SK-N-SH (cell line): ENCODE results near the gene PRDM10. TPM values are rescaled to one million over a fixed set of nuclear protein-coding genes. Genes with fewer than 3 reads are reported as not detected.
A peak's percentile ranks its signal among the peaks of the same experiment; 100 is the strongest.

Experiments used
- CTCF ChIA-PET: fragments of 300-600, 350-600 bp; formaldehyde crosslinking; extraction: SDS; loops from one replicate; lab custom pipeline; 2021; lab: Yijun Ruan, JAX
- POLR2A ChIA-PET: fragments of 350-600 bp; sonication (Branson Sonifier 250); formaldehyde crosslinking; extraction: SDS; loops from one replicate; lab custom pipeline; 2020; ENCODE audit warnings: antibody characterized with exemption, inconsistent platforms; lab: Yijun Ruan, JAX
- DNase-seq: peaks from one replicate; pipeline ENCODE4 v3.0.0; 2012
- H2AFZ ChIP-seq: fragments of 200-600 bp; sonication (generic); 2 replicates; pipeline ENCODE4 v1.8.1; 2016; ENCODE audit warnings: antibody characterized with exemption, mild to moderate bottlenecking, low read depth
- H3F3A ChIP-seq: fragments of 200-600 bp; sonication (generic); replicated peaks from 2 replicates; pipeline ENCODE3; 2016; ENCODE audit warnings: antibody characterized with exemption, mild to moderate bottlenecking; ENCODE audit not compliant: insufficient read depth
- H3K27ac ChIP-seq, 2 experiments: fragments of 200-500 bp in 1 of 2; fragments of 200-600 bp in 1 of 2; sonication (Bioruptor generic) in 1 of 2; sonication (generic), shearing (Covaris generic) in 1 of 2; 2 replicates each; pipeline versions ENCODE4 v1.5.1 to v1.6.1; 2014 to 2016; ENCODE audit warnings: low read depth in 2 of 2, inconsistent platforms in 1 of 2, low read length in 1 of 2, mild to moderate bottlenecking in 1 of 2, mixed read lengths in 1 of 2
- H3K27me3 ChIP-seq: fragments of 200-600 bp; sonication (generic), shearing (Covaris generic); 2 replicates; pipeline ENCODE4 v1.6.1; 2016; ENCODE audit warnings: mixed run types; ENCODE audit not compliant: insufficient read depth
- H3K36me3 ChIP-seq, 2 experiments: fragments of 200-500 bp in 1 of 2; fragments of 200-600 bp in 1 of 2; sonication (Bioruptor generic) in 1 of 2; sonication (generic) in 1 of 2; replicated peaks in 1 of 2; 2 replicates each; pipeline versions ENCODE3 to v1.5.1; 2014 to 2016; ENCODE audit warnings: low read length in 1 of 2, mild to moderate bottlenecking in 1 of 2; ENCODE audit not compliant: insufficient read depth in 2 of 2, control insufficient read depth in 1 of 2
- H3K4me1 ChIP-seq, 2 experiments: fragments of 200-500 bp in 1 of 2; fragments of 200-600 bp in 1 of 2; sonication (Bioruptor generic) in 1 of 2; sonication (generic), shearing (Covaris generic) in 1 of 2; 2 replicates each; pipeline versions ENCODE4 v1.5.1 to v1.6.1; 2014 to 2016; ENCODE audit warnings: low read depth in 1 of 2, low read length in 1 of 2, mixed run types in 1 of 2; ENCODE audit not compliant: insufficient read depth in 2 of 2, control insufficient read depth in 1 of 2
- H3K4me2 ChIP-seq: fragments of 200-600 bp; sonication (generic), shearing (Covaris generic); 2 replicates; pipeline ENCODE4 v1.6.1; 2017; ENCODE audit warnings: mixed run types
- H3K4me3 ChIP-seq, 2 experiments: fragments of 200-500 bp in 1 of 2; fragments of 200-600 bp in 1 of 2; sonication (Bioruptor generic) in 1 of 2; sonication (generic), shearing (Covaris generic) in 1 of 2; 2 replicates each; pipeline versions ENCODE4 v1.5.1 to v1.8.1; 2014 to 2016; ENCODE audit warnings: low read depth in 2 of 2, inconsistent platforms in 1 of 2, low read length in 1 of 2, mild to moderate bottlenecking in 1 of 2, mixed read lengths in 1 of 2, moderate library complexity in 1 of 2
- H3K79me2 ChIP-seq: fragments of 200-600 bp; sonication (generic); 2 replicates; pipeline ENCODE4 v1.8.1; 2017; ENCODE audit warnings: mild to moderate bottlenecking; ENCODE audit not compliant: insufficient read depth
- H3K9ac ChIP-seq: fragments of 200-600 bp; sonication (generic); 2 replicates; pipeline ENCODE4 v1.6.1; 2017; ENCODE audit warnings: mixed run types
- H3K9me2 ChIP-seq: fragments of 200-600 bp; sonication (generic); 2 replicates; pipeline ENCODE4 v1.6.1; 2017; ENCODE audit warnings: mixed run types
- H3K9me3 ChIP-seq: fragments of 200-600 bp; sonication (generic); 2 replicates; pipeline ENCODE4 v1.6.1; 2017; ENCODE audit warnings: mixed run types, mild to moderate bottlenecking, moderate library complexity
- H4K20me1 ChIP-seq: fragments of 200-600 bp; sonication (generic); 2 replicates; pipeline ENCODE4 v1.6.1; 2017; ENCODE audit warnings: mild to moderate bottlenecking, mixed run types; ENCODE audit not compliant: insufficient read depth
- EP300 ChIP-seq, 2 experiments: IDR thresholded peaks; 2 replicates each; pipeline versions ENCODE4 v1.4.0 to v1.6.1; 2012; ENCODE audit warnings: borderline replicate concordance in 1 of 2, low read depth in 1 of 2, low read length in 1 of 2
- FOSL2 ChIP-seq: IDR thresholded peaks from 2 replicates; pipeline ENCODE4 v1.4.0; 2012; ENCODE audit warnings: low read depth, mild to moderate bottlenecking, moderate library complexity, borderline replicate concordance
- FOXJ3 ChIP-seq: sonication (generic); formaldehyde crosslinking; IDR thresholded peaks from 2 replicates; pipeline ENCODE4 v1.5.1; 2020; ENCODE audit warnings: mild to moderate bottlenecking, missing genetic modification reagents
- FOXM1 ChIP-seq: IDR thresholded peaks from 2 replicates; pipeline ENCODE4 v1.4.0; 2012; ENCODE audit warnings: low read depth, mild to moderate bottlenecking
- JUND ChIP-seq: IDR thresholded peaks from 2 replicates; pipeline ENCODE4 v1.4.0; 2012
- POLR2AphosphoS5 ChIP-seq: IDR thresholded peaks from 2 replicates; pipeline ENCODE4 v1.6.1; 2012; ENCODE audit warnings: low read depth, low read length
- RAD21 ChIP-seq: IDR thresholded peaks from 2 replicates; pipeline ENCODE4 v1.6.1; 2012; ENCODE audit warnings: mild to moderate bottlenecking, low read length
- RFX5 ChIP-seq: IDR thresholded peaks from 2 replicates; pipeline ENCODE4 v1.6.1; 2012; ENCODE audit warnings: mild to moderate bottlenecking, improper control_type of control experiment, low read length
- RXRA ChIP-seq: IDR thresholded peaks from 2 replicates; pipeline ENCODE4 v1.4.0; 2012; ENCODE audit warnings: low read depth, mild to moderate bottlenecking, borderline replicate concordance
- SIN3A ChIP-seq: IDR thresholded peaks from 2 replicates; pipeline ENCODE4 v1.6.1; 2012; ENCODE audit warnings: low read depth, mild to moderate bottlenecking, low read length, moderate library complexity, borderline replicate concordance
- SMC3 ChIP-seq: IDR thresholded peaks from 2 replicates; pipeline ENCODE4 v1.6.1; 2012; ENCODE audit warnings: low read depth, low read length, improper control_type of control experiment
- TEAD4 ChIP-seq: IDR thresholded peaks from 2 replicates; pipeline ENCODE4 v1.4.0; 2012; ENCODE audit warnings: mild to moderate bottlenecking, borderline replicate concordance; ENCODE audit not compliant: insufficient read depth
- YY1 ChIP-seq: IDR thresholded peaks from 2 replicates; pipeline ENCODE4 v1.4.0; 2012; ENCODE audit warnings: low read depth, mild to moderate bottlenecking
- WGBS: methylation state at CpG from one replicate; pipeline ENCODE4 v1.1.6; 2017; ENCODE audit warnings: low lambda C conversion rate; 5-methylcytosine and 5-hydroxymethylcytosine counted together
- polyA plus RNA-seq, 3 experiments: library from polyadenylated mRNA; depleted of rRNA; stranded (reverse); fragments of >200 nt; gene quantifications; 2 replicates each; pipeline ENCODE4 v1.2.3, GENCODE V29; 2012
- TF ChIP-seq, protein P1 (sequence below): IDR thresholded peaks from 2 replicates; pipeline ENCODE4 v1.4.0; 2012; ENCODE audit warnings: low read depth, borderline replicate concordance
- TF ChIP-seq, protein P2 (sequence below): fragments of 200-600 bp; sonication (generic); IDR thresholded peaks from 2 replicates; pipeline ENCODE4 v1.6.1; 2017; ENCODE audit warnings: antibody characterized with exemption, mild to moderate bottlenecking, moderate library complexity
- TF ChIP-seq, protein P3 (sequence below): fragments of 150-350 bp; IDR thresholded peaks from 2 replicates; pipeline ENCODE4 v1.6.1; 2017; ENCODE audit warnings: antibody characterized with exemption, low read length, low read depth, borderline replicate concordance
- TF ChIP-seq, protein P4 (sequence below): IDR thresholded peaks from 2 replicates; pipeline ENCODE4 v1.4.0; 2012; ENCODE audit warnings: low read depth, borderline replicate concordance

PRDM10 gene
- polyA plus RNA-seq, 1 of the 3 experiments (the other 2 are of a cell fraction), result 1.9 TPM

DNA sequence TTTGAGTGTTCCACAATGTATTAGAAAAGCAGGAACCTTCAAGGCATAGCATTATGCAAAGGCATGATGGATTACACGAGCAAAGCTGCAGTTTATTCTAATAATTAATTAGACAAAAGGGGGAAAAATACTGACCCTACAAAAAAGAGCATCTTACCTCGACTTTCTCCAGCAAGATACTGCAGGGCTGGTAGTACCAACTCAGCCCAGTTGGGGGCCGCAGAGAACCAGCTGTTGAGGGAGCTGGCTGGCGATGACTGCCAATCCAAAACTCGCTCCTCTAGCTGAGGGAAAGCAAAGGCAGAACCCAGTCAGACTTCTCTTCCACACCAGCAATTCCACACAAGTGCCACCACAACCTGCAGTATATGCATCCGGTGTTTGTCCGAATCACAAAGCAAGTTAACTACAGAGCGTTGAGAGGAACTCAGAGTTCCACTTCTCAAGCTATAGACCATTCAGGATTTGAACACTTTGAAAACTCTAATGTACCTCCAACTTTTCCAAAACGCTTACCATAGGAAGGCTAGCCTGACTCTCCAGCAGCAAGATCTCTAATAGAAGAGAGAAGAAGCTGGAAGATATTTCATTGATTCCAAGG is 121.0 kb downstream of the PRDM10 start:
- peak; percentile 74 for DNase-seq
- H4K20me1 ChIP-seq, result no peaks in the 10 kb centered on the region
- H3K9me2 ChIP-seq, result no peaks in the 10 kb centered on the region
- H3K4me3 ChIP-seq, result no peak overlapping the region; a peak in 1 of 4 replicates
- H3K27ac ChIP-seq, result no peak overlapping the region
- no peaks in the 10 kb centered on the region for H3K27me3 ChIP-seq
- H3K9ac ChIP-seq, result no peak overlapping the region
- CTCF ChIA-PET, result interaction anchor here (0.7 to 1.6 kb wide), 12 partner anchors 9 to 265 kb away, joined by 3 to 6 read pairs (median 3); no protein-coding TSS in a partner anchor
- no peaks in the 10 kb centered on the region for H3K9me3 ChIP-seq
- no peaks in the 10 kb centered on the region for H3K79me2 ChIP-seq
- 76% methylated on average over 9 of the region's 9 CpGs for WGBS
- POLR2A ChIA-PET, result interaction anchor here (0.6 to 0.8 kb wide), 2 partner anchors 14 to 1516 kb away, joined by 3 read pairs; no protein-coding TSS in a partner anchor
- H3K36me3 ChIP-seq, result peaks cover 47 to 95% of the 10 kb centered on the region in 2 experiments
- no peak overlapping the region for H2AFZ ChIP-seq
- H3K4me2 ChIP-seq, result no peak overlapping the region
- no peaks in the 10 kb centered on the region for H3K4me1 ChIP-seq
- no peaks in the 10 kb centered on the region for H3F3A ChIP-seq
- TF ChIP-seq SMC3, result peak; percentile 39
- TF ChIP-seq, protein P1, sequence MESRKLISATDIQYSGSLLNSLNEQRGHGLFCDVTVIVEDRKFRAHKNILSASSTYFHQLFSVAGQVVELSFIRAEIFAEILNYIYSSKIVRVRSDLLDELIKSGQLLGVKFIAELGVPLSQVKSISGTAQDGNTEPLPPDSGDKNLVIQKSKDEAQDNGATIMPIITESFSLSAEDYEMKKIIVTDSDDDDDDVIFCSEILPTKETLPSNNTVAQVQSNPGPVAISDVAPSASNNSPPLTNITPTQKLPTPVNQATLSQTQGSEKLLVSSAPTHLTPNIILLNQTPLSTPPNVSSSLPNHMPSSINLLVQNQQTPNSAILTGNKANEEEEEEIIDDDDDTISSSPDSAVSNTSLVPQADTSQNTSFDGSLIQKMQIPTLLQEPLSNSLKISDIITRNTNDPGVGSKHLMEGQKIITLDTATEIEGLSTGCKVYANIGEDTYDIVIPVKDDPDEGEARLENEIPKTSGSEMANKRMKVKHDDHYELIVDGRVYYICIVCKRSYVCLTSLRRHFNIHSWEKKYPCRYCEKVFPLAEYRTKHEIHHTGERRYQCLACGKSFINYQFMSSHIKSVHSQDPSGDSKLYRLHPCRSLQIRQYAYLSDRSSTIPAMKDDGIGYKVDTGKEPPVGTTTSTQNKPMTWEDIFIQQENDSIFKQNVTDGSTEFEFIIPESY, result no peak
- TF ChIP-seq, protein P2, sequence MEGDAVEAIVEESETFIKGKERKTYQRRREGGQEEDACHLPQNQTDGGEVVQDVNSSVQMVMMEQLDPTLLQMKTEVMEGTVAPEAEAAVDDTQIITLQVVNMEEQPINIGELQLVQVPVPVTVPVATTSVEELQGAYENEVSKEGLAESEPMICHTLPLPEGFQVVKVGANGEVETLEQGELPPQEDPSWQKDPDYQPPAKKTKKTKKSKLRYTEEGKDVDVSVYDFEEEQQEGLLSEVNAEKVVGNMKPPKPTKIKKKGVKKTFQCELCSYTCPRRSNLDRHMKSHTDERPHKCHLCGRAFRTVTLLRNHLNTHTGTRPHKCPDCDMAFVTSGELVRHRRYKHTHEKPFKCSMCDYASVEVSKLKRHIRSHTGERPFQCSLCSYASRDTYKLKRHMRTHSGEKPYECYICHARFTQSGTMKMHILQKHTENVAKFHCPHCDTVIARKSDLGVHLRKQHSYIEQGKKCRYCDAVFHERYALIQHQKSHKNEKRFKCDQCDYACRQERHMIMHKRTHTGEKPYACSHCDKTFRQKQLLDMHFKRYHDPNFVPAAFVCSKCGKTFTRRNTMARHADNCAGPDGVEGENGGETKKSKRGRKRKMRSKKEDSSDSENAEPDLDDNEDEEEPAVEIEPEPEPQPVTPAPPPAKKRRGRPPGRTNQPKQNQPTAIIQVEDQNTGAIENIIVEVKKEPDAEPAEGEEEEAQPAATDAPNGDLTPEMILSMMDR, result peak; percentile 65
- TF ChIP-seq RAD21, result peak; percentile 55

GRCh38 chr11:129880311-129880710 is 122.3 kb downstream of the PRDM10 start:
- no peaks in the 10 kb centered on the region for H3K9me3 ChIP-seq

More at GRCh38 chr11:129880311-129880710, 122.3 kb downstream of the PRDM10 start:
- TF ChIP-seq JUND (no peak), FOXM1 (no peak), YY1 (no peak), TEAD4 (no peak), RXRA (no peak), EP300 (IDR thresholded peaks at IDR 0.05; ENCODE audit: borderline replicate concordance in 1 of 2, low read depth in 1 of 2, low read length in 1 of 2) (no peak), RAD21 (no peak), RFX5 (no peak), SMC3 (no peak), FOSL2 (no peak), FOXJ3 (no peak), SIN3A (no peak), POLR2AphosphoS5 (no peak)
- TF ChIP-seq, protein P3, sequence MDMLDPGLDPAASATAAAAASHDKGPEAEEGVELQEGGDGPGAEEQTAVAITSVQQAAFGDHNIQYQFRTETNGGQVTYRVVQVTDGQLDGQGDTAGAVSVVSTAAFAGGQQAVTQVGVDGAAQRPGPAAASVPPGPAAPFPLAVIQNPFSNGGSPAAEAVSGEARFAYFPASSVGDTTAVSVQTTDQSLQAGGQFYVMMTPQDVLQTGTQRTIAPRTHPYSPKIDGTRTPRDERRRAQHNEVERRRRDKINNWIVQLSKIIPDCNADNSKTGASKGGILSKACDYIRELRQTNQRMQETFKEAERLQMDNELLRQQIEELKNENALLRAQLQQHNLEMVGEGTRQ, result no peak
- TF ChIP-seq, protein P4, sequence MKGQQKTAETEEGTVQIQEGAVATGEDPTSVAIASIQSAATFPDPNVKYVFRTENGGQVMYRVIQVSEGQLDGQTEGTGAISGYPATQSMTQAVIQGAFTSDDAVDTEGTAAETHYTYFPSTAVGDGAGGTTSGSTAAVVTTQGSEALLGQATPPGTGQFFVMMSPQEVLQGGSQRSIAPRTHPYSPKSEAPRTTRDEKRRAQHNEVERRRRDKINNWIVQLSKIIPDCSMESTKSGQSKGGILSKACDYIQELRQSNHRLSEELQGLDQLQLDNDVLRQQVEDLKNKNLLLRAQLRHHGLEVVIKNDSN, result no peak
- Histone ChIP-seq H3K9ac (no peak overlapping the region), H3K36me3 (peaks cover 38 to 91% of the 10 kb centered on the region in 2 experiments), H3K27me3 (no peaks in the 10 kb centered on the region), H3K4me1 (no peaks in the 10 kb centered on the region), H2AFZ (no peak overlapping the region), H3K27ac (no peak overlapping the region), H3F3A (no peaks in the 10 kb centered on the region), H3K4me3 (no peak overlapping the region), H3K9me2 (no peaks in the 10 kb centered on the region), H3K79me2 (no peaks in the 10 kb centered on the region), H3K4me2 (no peak overlapping the region), H4K20me1 (no peaks in the 10 kb centered on the region)
- no peak for DNase-seq
- WGBS, result 96% methylated on average over 3 of the region's 3 CpGs
- POLR2A ChIA-PET, result no interaction called here
- CTCF ChIA-PET, result interaction anchor here (1.0 kb wide), 1 partner anchor 38 kb away, joined by 3 read pairs; no protein-coding TSS in a partner anchor
